Measurements from ENCODE around the gene C1QTNF6.

C1QTNF6 gene

DNA sequence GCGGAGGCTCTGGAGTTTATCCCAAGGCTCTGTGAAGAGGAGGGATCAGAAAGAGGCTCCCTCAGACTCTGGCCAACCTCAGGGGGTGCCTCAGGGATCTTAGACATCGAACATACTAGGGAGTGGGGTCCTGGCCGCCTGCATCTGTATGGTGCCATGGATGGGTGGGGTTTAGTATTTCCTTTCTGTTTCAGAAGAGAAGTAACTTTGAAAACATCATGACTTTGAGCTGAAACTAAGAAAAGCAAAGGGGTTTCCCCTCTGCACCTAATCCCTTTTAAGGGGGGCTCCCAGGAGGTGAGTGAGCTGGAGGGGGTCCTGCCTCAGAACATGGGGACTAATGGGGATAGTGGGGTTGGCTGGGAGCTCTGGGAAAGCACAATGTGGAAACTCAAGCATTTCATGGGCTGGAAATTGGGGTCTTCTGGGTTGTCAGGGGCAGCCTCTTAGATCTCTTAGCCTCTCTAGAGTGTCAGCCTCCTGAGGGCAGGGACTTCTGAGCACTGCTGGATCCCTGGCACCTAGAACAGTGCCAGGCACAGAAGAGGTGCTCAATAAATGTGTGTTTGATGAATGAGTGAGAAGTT is 36.0 kb upstream of the C1QTNF6 start:
- DNase-seq, result peak; percentile 29

DNA sequence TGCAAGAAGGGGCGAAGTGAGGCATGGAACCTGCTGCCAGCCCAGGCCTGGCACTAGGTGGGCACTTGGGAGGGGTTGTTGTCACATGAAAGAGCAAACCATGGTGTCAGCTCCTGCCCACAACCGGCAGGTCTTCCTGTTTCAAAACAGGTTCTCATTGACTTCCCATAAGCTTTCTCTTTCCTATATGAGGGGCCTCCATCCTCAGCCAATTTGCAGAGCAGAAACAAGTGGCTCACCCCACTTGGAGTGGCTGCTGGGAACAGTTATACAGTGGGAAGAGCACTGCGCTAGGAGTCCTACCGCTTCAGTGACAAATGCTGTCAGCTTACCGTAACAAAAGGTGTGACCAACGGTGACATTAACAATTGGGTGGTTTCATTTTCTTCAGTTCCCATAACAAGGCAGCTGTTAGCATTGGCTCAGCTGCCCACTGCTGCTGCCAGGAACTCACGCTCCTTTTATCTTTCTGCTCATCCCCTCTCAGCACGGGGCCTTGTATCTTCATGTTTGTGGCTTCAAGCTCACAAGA is 34.5 kb upstream of the C1QTNF6 start:
- DNase-seq, result no peak

DNA sequence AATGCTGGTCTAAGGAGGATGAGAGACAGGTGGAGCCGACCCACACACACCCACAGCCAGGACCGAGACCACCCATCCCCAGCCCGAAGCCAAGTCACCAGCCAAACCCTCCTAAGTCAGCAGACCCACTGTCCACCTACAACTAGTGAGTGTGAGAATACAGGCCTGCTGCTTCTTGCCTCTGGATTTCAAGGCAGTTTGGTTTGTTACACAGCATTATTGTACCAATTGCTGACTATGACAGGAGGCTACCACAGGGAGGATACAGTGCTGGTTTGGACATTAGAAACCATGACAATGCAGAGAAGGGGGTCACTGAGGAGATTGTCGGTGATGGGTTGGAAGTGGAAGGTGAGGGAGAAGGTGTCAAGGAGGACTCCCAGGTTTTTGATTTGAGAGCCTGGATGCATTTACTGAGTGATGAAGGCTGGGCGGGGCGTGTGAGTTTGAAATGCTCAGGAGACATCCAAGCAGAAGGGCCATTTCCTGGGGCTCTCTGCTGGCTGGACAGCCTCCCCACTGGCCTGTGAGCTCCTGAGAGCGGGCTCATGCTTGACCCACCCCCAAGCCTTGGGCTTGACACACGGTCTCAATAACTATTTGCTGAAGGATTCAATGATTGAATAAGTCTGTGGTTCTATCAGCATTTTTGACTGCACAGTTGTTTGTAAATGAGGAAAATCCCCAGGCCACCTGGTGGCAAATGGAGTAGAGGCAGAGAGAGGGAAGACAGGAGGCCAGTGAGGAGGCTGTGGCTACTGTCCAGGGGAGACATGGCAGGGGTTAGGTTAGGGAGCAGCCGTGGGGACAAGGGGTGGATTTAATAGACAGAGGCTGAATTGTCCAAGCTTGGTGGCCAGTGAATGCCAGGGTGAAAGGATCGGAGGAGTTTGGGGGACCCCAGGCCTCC is 33.6 kb upstream of the C1QTNF6 start:
- DNase-seq, result no peak

GRCh38 chr22:37220543-37220981 is 32.5 kb upstream of the C1QTNF6 start:
- DNase-seq, result no peak

GRCh38 chr22:37219533-37219932 is 31.5 kb upstream of the C1QTNF6 start:
- DNase-seq, result no peak

GRCh38 chr22:37218771-37219411 is 30.8 kb upstream of the C1QTNF6 start:
- peak; percentile 67 for DNase-seq

GRCh38 chr22:37218399-37218770 is 30.3 kb upstream of the C1QTNF6 start:
- no peak for DNase-seq

DNA sequence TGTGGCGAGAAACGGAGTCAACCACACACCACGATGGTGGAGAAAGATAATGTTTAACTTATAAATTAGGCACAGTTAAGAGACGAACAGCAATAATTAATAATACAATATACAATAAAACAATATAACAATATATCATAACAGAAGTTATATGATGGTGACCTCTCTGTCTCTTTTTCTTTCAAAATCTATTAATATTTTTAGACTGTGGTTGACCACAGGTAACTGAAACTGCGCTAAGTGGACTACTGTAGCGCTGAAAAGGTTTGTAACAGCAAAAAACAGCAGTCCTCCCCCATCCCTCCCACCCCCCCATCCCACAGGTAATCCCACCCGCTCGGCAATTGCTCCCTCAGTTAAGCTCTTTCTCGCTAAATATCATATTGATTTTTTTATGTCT is 27.8 kb upstream of the C1QTNF6 start:
- DNase-seq, result no peak

DNA sequence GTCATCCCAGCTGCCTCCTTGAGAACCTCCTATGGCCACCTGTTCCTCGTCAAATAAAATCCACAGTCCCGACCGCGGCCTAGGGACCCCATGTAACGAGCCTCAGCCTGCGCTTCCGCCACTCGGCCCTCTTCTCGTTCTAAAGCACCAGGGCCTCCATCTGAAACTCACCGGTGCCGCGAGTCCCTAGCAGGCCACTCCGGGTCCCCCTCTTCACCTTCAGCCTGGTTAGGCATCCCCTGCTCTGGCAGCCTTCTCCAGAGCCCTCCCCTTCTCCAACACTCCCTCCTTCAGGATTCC is 26.6 kb upstream of the C1QTNF6 start:
- DNase-seq, result no peak

DNA sequence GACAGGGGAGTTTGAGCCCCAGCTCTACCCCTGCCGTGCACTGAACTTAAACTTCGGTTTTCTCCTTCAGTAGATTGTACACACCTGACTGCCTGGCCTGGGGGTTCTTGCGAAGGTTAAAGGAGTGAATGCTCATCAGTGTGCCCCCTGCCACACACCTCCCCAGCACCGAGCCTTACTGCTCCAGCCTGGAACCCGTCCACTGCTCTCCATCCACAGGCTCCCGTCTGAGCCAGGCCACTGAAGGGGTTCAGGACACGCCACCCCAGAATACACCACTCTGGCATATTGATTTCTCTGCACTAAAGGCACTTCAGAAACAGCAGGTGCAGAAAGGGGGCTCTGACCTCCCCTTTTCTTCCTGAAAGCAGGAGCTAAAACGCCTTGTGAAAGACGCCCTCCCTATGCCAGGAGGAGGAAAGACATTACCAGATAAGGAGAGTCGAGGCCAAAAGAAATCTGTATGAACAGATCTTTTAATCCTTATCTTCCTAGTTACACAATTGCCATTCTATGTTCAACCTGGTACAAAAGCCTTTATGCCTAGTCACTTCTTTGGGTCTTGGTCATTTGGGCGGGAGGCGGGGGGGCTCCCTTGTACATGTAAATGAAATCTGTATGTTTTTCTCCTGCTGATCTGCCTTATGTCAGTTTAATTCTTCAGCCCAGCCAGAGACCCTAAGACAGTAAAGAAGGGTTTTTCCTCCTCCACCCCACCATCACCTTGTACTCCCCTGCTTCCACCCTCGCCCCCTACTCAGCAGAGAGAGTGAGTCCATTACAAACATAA is 26.1 kb upstream of the C1QTNF6 start:
- no peak for DNase-seq

DNA sequence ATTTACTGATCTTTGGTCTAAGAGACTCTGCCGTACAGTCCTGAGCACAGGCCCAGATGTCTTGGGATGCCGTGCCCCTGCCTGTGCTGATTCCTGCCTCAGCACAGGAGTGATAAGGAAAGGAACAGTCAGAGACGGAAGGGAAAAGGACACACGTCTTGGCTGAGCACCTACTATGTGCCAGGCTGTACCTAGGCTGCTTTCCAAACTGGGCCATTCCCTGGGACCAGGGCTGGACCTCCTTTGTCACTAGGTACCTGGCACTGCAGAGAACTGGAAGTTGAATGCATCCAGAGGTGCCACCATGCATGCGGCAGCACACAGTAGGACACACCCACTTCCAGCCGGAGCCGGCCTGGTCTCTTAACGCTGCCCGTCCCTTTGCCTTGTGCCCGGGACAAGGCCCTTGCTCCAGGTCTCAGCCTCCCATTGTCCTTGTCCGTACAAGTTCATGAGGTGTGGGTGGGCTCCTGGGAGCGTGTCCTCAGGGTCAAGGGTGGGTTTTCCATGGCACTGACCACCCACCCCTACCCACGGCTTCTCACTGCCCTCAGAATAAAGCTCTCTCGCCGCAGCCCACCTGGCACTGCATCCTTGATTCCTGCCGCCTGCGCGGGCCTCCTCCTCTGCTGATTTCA is 25.3 kb upstream of the C1QTNF6 start:
- no peak for DNase-seq

GRCh38 chr22:37212174-37212906 is 24.3 kb upstream of the C1QTNF6 start, which contains the start of gene SSTR3:
SSTR3 (minus strand) TSS chr22:37212477; CDS start chr22:37207803, 4,674 bp downstream.
- DNase-seq, result no peak

- no peak for DNase-seq
Observed at GRCh38 chr22:37211866-37212173, 23.8 kb upstream of the C1QTNF6 start.

GRCh38 chr22:37211075-37211865 is 23.2 kb upstream of the C1QTNF6 start:
- DNase-seq, result no peak

GRCh38 chr22:37210041-37210803 is 22.2 kb upstream of the C1QTNF6 start:
- no peak for DNase-seq

- DNase-seq, result no peak
Observed at GRCh38 chr22:37209140-37209845, 21.2 kb upstream of the C1QTNF6 start.

DNA sequence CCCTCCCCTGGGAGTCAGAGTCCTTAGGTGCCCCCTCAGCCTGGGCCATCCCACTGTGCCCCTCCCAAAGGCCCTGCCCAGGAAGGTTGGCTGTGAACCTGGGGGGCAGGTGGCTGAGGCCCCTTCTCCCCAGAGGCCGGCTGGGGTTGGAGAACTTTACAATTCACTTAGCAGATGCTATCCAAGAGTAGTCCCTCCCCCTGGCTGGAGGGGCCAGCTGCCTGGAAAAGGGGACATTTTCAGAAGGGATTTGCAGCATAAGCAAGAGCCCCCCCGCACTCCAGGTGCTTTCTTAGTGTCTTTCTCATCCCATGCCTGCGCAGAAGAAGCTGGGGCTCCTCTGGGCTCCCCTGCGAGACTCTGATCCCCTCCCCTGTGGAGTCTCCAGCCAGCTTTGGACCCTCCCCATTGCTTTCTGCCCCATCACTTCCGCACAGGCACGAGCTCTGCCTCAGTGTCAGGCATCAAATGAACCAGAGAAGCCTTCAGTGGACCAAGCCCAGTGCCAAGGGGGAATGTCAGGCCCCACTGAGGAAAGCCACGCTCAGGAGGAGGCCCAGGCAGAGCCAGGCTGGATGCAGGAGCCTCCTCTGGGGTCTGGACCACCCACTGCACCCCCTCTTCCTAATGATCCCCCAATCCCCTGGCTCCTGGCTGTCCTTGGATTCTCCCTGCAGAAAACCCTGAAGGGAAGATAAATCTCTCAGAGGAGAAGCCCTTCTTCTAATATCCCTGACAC is 20.5 kb upstream of the C1QTNF6 start:
- DNase-seq, result no peak

DNA sequence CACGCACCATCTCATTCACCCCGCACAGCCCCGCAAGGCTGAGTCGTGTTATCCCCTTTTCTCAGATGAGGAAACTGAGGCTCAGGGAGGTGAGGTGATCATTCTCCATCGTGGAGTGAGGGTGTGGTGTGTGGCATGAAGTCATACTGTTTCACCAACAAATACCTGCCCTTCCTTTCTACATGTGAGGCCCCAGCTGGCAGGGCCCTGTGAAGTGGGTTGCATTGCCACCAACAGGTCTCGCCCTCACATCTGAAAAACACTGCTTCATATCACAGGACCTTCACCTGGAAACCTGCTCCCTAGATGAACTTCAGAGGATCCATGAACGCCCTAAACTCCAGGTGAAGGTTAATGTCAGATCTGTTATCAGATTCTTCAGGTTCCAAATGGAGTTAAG is 19.9 kb upstream of the C1QTNF6 start:
- no peak for DNase-seq
